ENCODE measurements around the gene LIPC. TPM values are rescaled to one million over a fixed set of nuclear protein-coding genes. Genes with fewer than 3 reads are reported as not detected.

The LIPC gene
- total and polyA plus RNA-seq, 2 donors (not counting 3 experiments of a cell fraction or from before 2014, with no cell fraction given), result not detected

- H3K4me2 ChIP-seq (ENCODE audit: insufficient read depth, low read length), result no peak overlapping the region
- no peak overlapping the region for H3K9ac ChIP-seq (replicated peaks; ENCODE audit: extremely low read depth, insufficient read depth, low read length)
- H3K36me3 ChIP-seq (ENCODE audit: control insufficient read depth in 2 of 2, extremely low read depth in 1 of 2, insufficient read depth in 2 of 2, low read length in 2 of 2), result no peaks in the 10 kb centered on the region
- dilution Hi-C loops (cut with MboI; ENCODE audit: extremely low pct_ligation_motif_present, low sequenced_read_pairs) (no loop called here), intact Hi-C loops (cut with micrococcal nuclease) (no loop called here)
- no peaks in the 10 kb centered on the region for H3K79me2 ChIP-seq (ENCODE audit: control insufficient read depth, insufficient read depth, low read length)
- DNase-seq (ENCODE audit: low read depth, low spot score), result no peak
- no peak for FAIRE-seq
- no peaks in the 10 kb centered on the region for H3K9me3 ChIP-seq (replicated peaks; ENCODE audit: control insufficient read depth, insufficient read depth, low read length)
- BruUV-seq (replicated peaks), result no TSS peak
- no peaks in the 10 kb centered on the region for H4K20me1 ChIP-seq (replicated peaks; ENCODE audit: control insufficient read depth, extremely low read depth, insufficient read depth, low read length)
- no peak overlapping the region for H2AFZ ChIP-seq (ENCODE audit: low read depth, low read length)
- no peaks in the 10 kb centered on the region for H3K4me1 ChIP-seq (ENCODE audit: control insufficient read depth, extremely low read depth, insufficient read depth, low read length)
- H3K4me3 ChIP-seq (replicated peaks in 1 of 3; ENCODE audit: insufficient read depth in 1 of 3, low read depth in 1 of 3, low read length in 3 of 3), result no peak overlapping the region
- CTCF ChIA-PET, result no interaction called here
- TF ChIP-seq POLR2A (IDR thresholded peaks at IDR 0.05; ENCODE audit: low read depth, low read length), result no peak
- TF ChIP-seq MYC (IDR thresholded peaks at IDR 0.05; ENCODE audit: low read depth, low read length), result no peak
- TF ChIP-seq CTCF (IDR thresholded peaks at IDR 0.05; ENCODE audit: extremely low read depth in 1 of 2, insufficient read depth in 1 of 2, low read depth in 1 of 2, low read length in 2 of 2), result no peak
- TF ChIP-seq, protein P1, sequence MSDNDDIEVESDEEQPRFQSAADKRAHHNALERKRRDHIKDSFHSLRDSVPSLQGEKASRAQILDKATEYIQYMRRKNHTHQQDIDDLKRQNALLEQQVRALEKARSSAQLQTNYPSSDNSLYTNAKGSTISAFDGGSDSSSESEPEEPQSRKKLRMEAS (IDR thresholded peaks at IDR 0.05; ENCODE audit: insufficient read depth, insufficient read length), result no peak
- no peak for TF ChIP-seq GATA2 (IDR thresholded peaks at IDR 0.05; ENCODE audit: insufficient read depth, insufficient read length, low read depth, low read length)
- TF ChIP-seq EZH2 (IDR thresholded peaks at IDR 0.05; ENCODE audit: borderline replicate concordance, low read depth, low read length, severe bottlenecking), result no peak
- TF ChIP-seq POLR2AphosphoS5 (IDR thresholded peaks at IDR 0.05; ENCODE audit: insufficient read depth, low read depth, low read length), result no peak
- TF ChIP-seq JUN (IDR thresholded peaks at IDR 0.05; ENCODE audit: borderline replicate concordance, insufficient read depth, insufficient read length, low read depth), result no peak
- no peak for TF ChIP-seq FOS (IDR thresholded peaks at IDR 0.05; ENCODE audit: borderline replicate concordance, insufficient read depth, low read length)
- H3K9me1 ChIP-seq (replicated peaks; ENCODE audit: control insufficient read depth, extremely low read depth, insufficient read depth, low read length), result no peaks in the 10 kb centered on the region
- no peak overlapping the region for H3K27ac ChIP-seq (ENCODE audit: insufficient read depth, low read depth, low read length)
- POLR2A ChIA-PET, result no interaction called here
- H3K27me3 ChIP-seq (ENCODE audit: control insufficient read depth in 2 of 2, insufficient read depth in 2 of 2, low read length in 2 of 2), result no peaks in the 10 kb centered on the region
Measured at GRCh38 chr15:58561321-58561720, 129.5 kb downstream of the LIPC start.

All from endothelial cell of umbilical vein (primary cell).